Trophoblast cell (in vitro differentiated cells and primary cell): ENCODE results near the gene IFITM5.

ENCODE experiments used
- DNase-seq, 2 donors: peaks; one replicate each; pipeline ENCODE4 v3.0.0-alpha.2; 2016
- H2AFZ ChIP-seq: 2 replicates; pipeline ENCODE4 v1.6.1; 2013; ENCODE audit warnings: low read length, moderate library complexity, mild to moderate bottlenecking; ENCODE audit not compliant: insufficient read depth, poor library complexity
- H2AK5ac ChIP-seq: 2 replicates; pipeline ENCODE4 v1.6.1; 2013; ENCODE audit warnings: mild to moderate bottlenecking, low read length
- H2BK120ac ChIP-seq: 2 replicates; pipeline ENCODE4 v1.6.1; 2013; ENCODE audit warnings: low read length, mild to moderate bottlenecking, moderate library complexity; ENCODE audit not compliant: insufficient read depth, poor library complexity
- H2BK12ac ChIP-seq: 2 replicates; pipeline ENCODE4 v1.6.1; 2013; ENCODE audit warnings: mild to moderate bottlenecking, low read length, moderate library complexity
- H2BK5ac ChIP-seq: 2 replicates; pipeline ENCODE4 v1.6.1; 2013; ENCODE audit warnings: low read length, low read depth, moderate library complexity, mild to moderate bottlenecking; ENCODE audit not compliant: poor library complexity
- H3K14ac ChIP-seq: 2 replicates; pipeline ENCODE4 v1.6.1; 2013; ENCODE audit warnings: mild to moderate bottlenecking, low read length
- H3K18ac ChIP-seq: 2 replicates; pipeline ENCODE4 v1.6.1; 2013; ENCODE audit warnings: mild to moderate bottlenecking, low read length
- H3K23ac ChIP-seq: 2 replicates; pipeline ENCODE4 v1.6.1; 2013; ENCODE audit warnings: low read length
- H3K27ac ChIP-seq: 2 replicates; pipeline ENCODE4 v1.5.1; 2013; ENCODE audit warnings: low read depth, mild to moderate bottlenecking, inconsistent platforms, low read length, moderate library complexity
- H3K27me3 ChIP-seq: 2 replicates; pipeline ENCODE4 v1.6.1; 2013; ENCODE audit warnings: inconsistent platforms, mild to moderate bottlenecking, low read length, moderate library complexity; ENCODE audit not compliant: insufficient read depth
- H3K36me3 ChIP-seq, 2 experiments: 1 replicate in 1 of 2; 2 replicates in 1 of 2; pipeline ENCODE4 v1.6.1; 2013; ENCODE audit warnings: low read length in 2 of 2, mild to moderate bottlenecking in 2 of 2, moderate library complexity in 1 of 2; ENCODE audit not compliant: insufficient read depth in 2 of 2, control insufficient read depth in 1 of 2
- H3K4ac ChIP-seq: 2 replicates; pipeline ENCODE4 v1.6.1; 2013; ENCODE audit warnings: low read depth, mild to moderate bottlenecking, low read length, moderate library complexity
- H3K4me1 ChIP-seq, 2 experiments: 1 replicate in 1 of 2; 2 replicates in 1 of 2; pipeline ENCODE4 v1.6.1; 2013; ENCODE audit warnings: low read length in 2 of 2, mild to moderate bottlenecking in 2 of 2, moderate library complexity in 1 of 2; ENCODE audit not compliant: insufficient read depth in 2 of 2, control insufficient read depth in 1 of 2
- H3K4me2 ChIP-seq: 2 replicates; pipeline ENCODE4 v1.6.1; 2013; ENCODE audit warnings: inconsistent platforms, mild to moderate bottlenecking, low read length, moderate library complexity
- H3K4me3 ChIP-seq: 2 replicates; pipeline ENCODE4 v1.5.1; 2013; ENCODE audit warnings: mild to moderate bottlenecking, low read depth, low read length, inconsistent platforms
- H3K79me1 ChIP-seq: one replicate; pipeline ENCODE4 v1.6.1; 2013; ENCODE audit warnings: low read length
- H3K79me2 ChIP-seq: 2 replicates; pipeline ENCODE4 v1.6.1; 2013; ENCODE audit warnings: low read length, mild to moderate bottlenecking; ENCODE audit not compliant: control insufficient read depth, insufficient read depth, poor library complexity
- H3K9ac ChIP-seq: 2 replicates; pipeline ENCODE4 v1.6.1; 2013; ENCODE audit warnings: mild to moderate bottlenecking, low read length
- H3K9me3 ChIP-seq: 2 replicates; pipeline ENCODE4 v1.6.1; 2013; ENCODE audit warnings: low read depth, mild to moderate bottlenecking, control low read depth, inconsistent platforms, low read length; ENCODE audit not compliant: insufficient read depth
- H4K12ac ChIP-seq: 2 replicates; pipeline ENCODE4 v1.6.1; 2013; ENCODE audit warnings: low read depth, mild to moderate bottlenecking, low read length, moderate library complexity
- H4K8ac ChIP-seq: 2 replicates; pipeline ENCODE4 v1.6.1; 2013; ENCODE audit warnings: low read depth, mild to moderate bottlenecking, low read length, moderate library complexity
- H4K91ac ChIP-seq: one replicate; pipeline ENCODE4 v1.6.1; 2013; ENCODE audit warnings: low read depth, mild to moderate bottlenecking, low read length, moderate library complexity
- WGBS: extraction: QIAGEN DNeasy Blood & Tissue Kit; methylation state at CpG from one replicate; pipeline ENCODE4 v1.1.7; 2013; ENCODE audit warnings: missing lambda C conversion rate; ENCODE audit not compliant: insufficient read length, insufficient coverage; ENCODE audit errors: extremely low coverage; 5-methylcytosine and 5-hydroxymethylcytosine counted together

Gene IFITM5

DNA sequence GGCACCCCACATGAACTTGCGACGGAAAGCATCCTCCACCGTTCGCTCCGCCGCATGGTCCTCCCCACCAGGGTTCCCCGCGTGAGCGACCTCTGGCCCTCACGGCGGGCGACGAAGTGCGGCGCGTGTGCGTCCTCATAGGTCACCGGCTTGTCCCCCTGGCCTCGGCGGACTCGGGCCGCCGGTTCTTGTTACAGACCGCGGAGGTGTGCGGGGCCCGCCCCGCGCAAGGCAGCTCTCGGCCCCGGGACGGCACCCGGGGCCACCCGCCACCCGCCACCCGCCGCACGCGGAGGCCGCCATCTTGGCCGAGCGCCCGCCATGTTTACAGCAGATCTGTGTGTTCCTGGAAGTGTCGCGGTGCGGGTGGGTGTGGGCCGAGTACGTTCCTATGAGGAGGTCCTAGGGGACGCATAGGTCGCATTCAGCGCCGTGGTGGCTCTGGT lies 4.8 kb upstream of the IFITM5 start:
- WGBS: no CpG with 5 or more reads among the region's 52 CpGs
- no peak overlapping the region for H2BK5ac ChIP-seq

GRCh38 chr11:303363-303762 lies 4.0 kb upstream of the IFITM5 start:
- Histone ChIP-seq H4K12ac (no peak overlapping the region), H4K8ac (no peak overlapping the region), H3K36me3 (no peaks in the 10 kb centered on the region), H2AFZ (no peak overlapping the region), H3K4me2 (no peak overlapping the region), H3K9ac (no peak overlapping the region), H3K14ac (no peak overlapping the region), H3K27ac (no peak overlapping the region), H2AK5ac (no peak overlapping the region), H3K9me3 (no peaks in the 10 kb centered on the region), H3K4me3 (no peak overlapping the region), H2BK5ac (no peak overlapping the region), H3K4me1 (peaks cover 9 to 17% of the 10 kb centered on the region in 2 experiments), H2BK12ac (no peak overlapping the region), H3K27me3 (no peaks in the 10 kb centered on the region), H3K4ac (no peak overlapping the region), H2BK120ac (no peak overlapping the region), H3K79me1 (peaks cover 7% of the 10 kb centered on the region), H3K23ac (no peak overlapping the region), H3K18ac (no peak overlapping the region), H3K79me2 (no peaks in the 10 kb centered on the region), H4K91ac (no peak overlapping the region)
- no peak for DNase-seq
- no CpG with 5 or more reads among the region's 12 CpGs for WGBS

More for the DNA sequence above, 4.8 kb upstream of the IFITM5 start:
- Histone ChIP-seq H2BK12ac (peak overlapping the region; percentile 12), H3K9ac (no peak overlapping the region), H3K79me2 (no peaks in the 10 kb centered on the region), H2AFZ (no peak overlapping the region), H3K14ac (no peak overlapping the region), H3K4me3 (no peak overlapping the region), H3K27me3 (no peaks in the 10 kb centered on the region), H3K4me1 (peaks cover 12 to 17% of the 10 kb centered on the region in 2 experiments), H2AK5ac (no peak overlapping the region), H3K27ac (no peak overlapping the region), H3K36me3 (no peaks in the 10 kb centered on the region), H4K91ac (peak overlapping the region; percentile 1), H3K23ac (no peak overlapping the region), H3K4ac (no peak overlapping the region), H3K79me1 (peaks cover 7% of the 10 kb centered on the region), H3K18ac (no peak overlapping the region), H2BK120ac (no peak overlapping the region), H4K12ac (no peak overlapping the region), H3K9me3 (no peaks in the 10 kb centered on the region), H3K4me2 (no peak overlapping the region), H4K8ac (no peak overlapping the region)
- DNase-seq: no peak

DNA sequence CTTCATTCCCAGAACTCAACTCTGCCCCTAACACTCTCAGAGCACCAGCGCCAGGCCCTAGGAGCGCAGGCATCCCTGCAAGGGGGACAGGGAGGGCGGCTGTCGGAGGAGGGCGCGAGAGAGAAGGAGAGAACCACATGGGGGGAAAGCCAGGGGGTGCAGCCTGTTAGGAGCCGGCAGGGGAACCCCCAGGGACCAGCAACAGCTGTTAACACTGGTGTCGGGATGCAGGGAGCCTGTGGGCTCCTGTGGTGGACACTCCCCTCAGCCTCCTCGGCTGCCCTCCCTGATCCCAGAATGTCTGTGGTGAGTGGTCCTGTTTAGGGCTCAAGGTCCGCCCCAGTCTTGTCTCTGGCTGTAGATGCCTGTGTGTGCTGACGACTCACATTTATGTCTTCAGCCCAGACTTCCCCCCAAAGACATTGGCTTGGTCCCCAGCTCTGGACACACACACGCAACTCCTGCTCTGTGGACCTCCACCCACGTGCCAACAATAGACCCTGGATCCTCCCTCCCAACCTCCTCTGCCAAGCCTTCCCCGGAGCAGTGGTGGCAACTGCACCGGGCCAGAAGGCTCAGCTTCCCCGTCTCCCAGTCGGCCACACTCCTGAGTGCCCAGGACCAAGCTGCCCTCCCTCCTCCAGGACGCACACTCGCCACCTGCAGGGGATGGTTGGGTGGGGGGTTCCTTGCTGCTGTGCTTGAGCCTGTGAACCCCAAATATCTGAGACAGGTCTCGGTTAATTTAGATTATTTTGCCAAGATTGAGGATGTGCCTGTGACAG lies 817 bp upstream of the IFITM5 start:
- Histone ChIP-seq H2BK5ac (no peak overlapping the region), H3K4me1 (peaks cover 4% of the 10 kb centered on the region in 2 experiments), H3K36me3 (peaks cover 0 to 6% of the 10 kb centered on the region in 2 experiments), H3K23ac (no peak overlapping the region), H3K18ac (no peak overlapping the region), H4K8ac (no peak overlapping the region), H3K27ac (no peak overlapping the region), H2BK12ac (no peak overlapping the region), H2AK5ac (no peak overlapping the region), H3K4me2 (no peak overlapping the region), H2AFZ (no peak overlapping the region), H3K79me2 (no peaks in the 10 kb centered on the region), H3K4me3 (no peak overlapping the region), H3K79me1 (no peaks in the 10 kb centered on the region), H3K14ac (no peak overlapping the region), H3K9ac (no peak overlapping the region), H2BK120ac (no peak overlapping the region), H4K12ac (no peak overlapping the region), H3K4ac (no peak overlapping the region), H4K91ac (no peak overlapping the region), H3K9me3 (no peaks in the 10 kb centered on the region), H3K27me3 (no peaks in the 10 kb centered on the region)
- DNase-seq: no peak
- no CpG with 5 or more reads among the region's 20 CpGs for WGBS

DNA sequence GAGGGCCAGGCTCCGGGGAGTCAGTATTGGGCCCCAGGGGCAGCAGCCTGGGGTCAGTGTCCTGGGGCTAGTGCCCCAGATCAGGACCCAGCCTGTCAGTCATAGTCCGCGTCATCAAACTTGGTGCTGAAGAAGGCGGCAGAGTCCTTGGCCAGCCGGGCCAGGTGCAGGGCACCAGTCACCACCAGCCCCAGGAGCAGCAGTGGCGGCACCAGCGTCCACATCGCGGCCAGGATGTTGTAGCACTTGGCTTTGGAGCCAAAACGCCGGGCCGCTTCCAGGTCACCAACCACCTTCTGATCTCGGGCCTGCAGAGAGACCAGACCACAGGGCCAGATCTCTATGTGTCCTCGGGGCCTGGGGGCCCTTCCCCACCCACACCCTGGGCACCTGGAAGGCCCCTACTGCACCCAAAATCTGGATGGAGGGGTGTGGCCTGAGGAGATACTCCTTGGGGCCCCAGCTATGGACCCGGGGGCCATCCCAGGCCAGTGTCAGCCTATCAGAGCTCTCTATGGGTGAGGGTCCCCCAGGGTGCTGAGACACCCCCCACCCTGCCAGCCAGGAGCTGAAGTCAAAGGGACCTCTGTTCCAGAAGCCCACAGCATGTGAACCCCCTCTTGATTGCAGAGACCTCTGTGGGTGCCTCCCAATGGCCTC lies 790 bp downstream of the IFITM5 start:
- Histone ChIP-seq H2AK5ac (no peak overlapping the region), H2AFZ (no peak overlapping the region), H3K79me2 (no peaks in the 10 kb centered on the region), H3K14ac (no peak overlapping the region), H3K36me3 (peaks cover 12 to 17% of the 10 kb centered on the region in 2 experiments), H3K23ac (no peak overlapping the region), H4K8ac (no peak overlapping the region), H4K91ac (no peak overlapping the region), H3K27me3 (no peaks in the 10 kb centered on the region), H3K18ac (no peak overlapping the region), H3K9ac (no peak overlapping the region), H3K27ac (no peak overlapping the region), H2BK5ac (no peak overlapping the region), H2BK120ac (no peak overlapping the region), H3K79me1 (no peaks in the 10 kb centered on the region), H4K12ac (no peak overlapping the region), H3K4ac (no peak overlapping the region), H3K4me1 (peaks cover 4% of the 10 kb centered on the region in 2 experiments), H3K9me3 (no peaks in the 10 kb centered on the region), H3K4me3 (no peak overlapping the region), H2BK12ac (no peak overlapping the region), H3K4me2 (no peak overlapping the region)
- no CpG with 5 or more reads among the region's 15 CpGs for WGBS
- no peak for DNase-seq
